GM23248 (cell line): ENCODE measurements around the gene MYOM3. TPM values are rescaled to one million over a fixed set of nuclear protein-coding genes. Genes with fewer than 3 reads are reported as not detected.

Experiments
- DNase-seq: peaks from one replicate; pipeline ENCODE4 v3.0.0-alpha.2; 2015
- H2AFZ ChIP-seq: fragments of 200-600 bp; sonication (generic); 2 replicates; pipeline ENCODE4 v1.6.1; 2016; ENCODE audit warnings: antibody characterized with exemption
- H3F3A ChIP-seq: fragments of 200-600 bp; sonication (generic); 2 replicates; pipeline ENCODE4 v1.6.1; 2016; ENCODE audit warnings: mild to moderate bottlenecking, antibody characterized with exemption, mixed run types; ENCODE audit not compliant: insufficient read depth
- H3K27ac ChIP-seq: fragments of 200-600 bp; sonication (generic); 2 replicates; pipeline ENCODE4 v1.5.1; 2016; ENCODE audit warnings: mild to moderate bottlenecking
- H3K27me3 ChIP-seq: fragments of 200-600 bp; sonication (generic); replicated peaks from 2 replicates; pipeline ENCODE4 v1.6.1; 2016; ENCODE audit warnings: mild to moderate bottlenecking; ENCODE audit not compliant: insufficient read depth
- H3K36me3 ChIP-seq: fragments of 200-600 bp; sonication (generic); 2 replicates; pipeline ENCODE4 v1.6.1; 2016; ENCODE audit warnings: low read depth, mild to moderate bottlenecking
- H3K4me1 ChIP-seq: fragments of 200-600 bp; sonication (generic); 2 replicates; pipeline ENCODE4 v1.6.1; 2016; ENCODE audit warnings: mild to moderate bottlenecking; ENCODE audit not compliant: insufficient read depth
- H3K4me2 ChIP-seq: fragments of 200-600 bp; sonication (generic); one replicate; pipeline ENCODE4 v1.6.1; 2016; ENCODE audit warnings: mild to moderate bottlenecking; ENCODE audit not compliant: unreplicated experiment
- H3K4me3 ChIP-seq: fragments of 200-600 bp; sonication (generic); 2 replicates; pipeline ENCODE4 v1.5.1; 2016; ENCODE audit warnings: mild to moderate bottlenecking
- H3K79me2 ChIP-seq: fragments of 200-600 bp; sonication (generic); 2 replicates; pipeline ENCODE4 v1.6.1; 2016; ENCODE audit warnings: mild to moderate bottlenecking; ENCODE audit not compliant: insufficient read depth
- H3K9ac ChIP-seq: fragments of 200-600 bp; sonication (generic); 2 replicates; pipeline ENCODE4 v1.6.1; 2016; ENCODE audit warnings: mild to moderate bottlenecking
- H3K9me2 ChIP-seq: fragments of 200-600 bp; sonication (generic); 2 replicates; pipeline ENCODE4 v1.6.1; 2016; ENCODE audit warnings: mixed run types, mild to moderate bottlenecking, moderate library complexity; ENCODE audit not compliant: insufficient read depth
- H3K9me3 ChIP-seq: fragments of 200-600 bp; sonication (generic); one replicate; pipeline ENCODE4 v1.6.1; 2017; ENCODE audit warnings: low read depth
- H4K20me1 ChIP-seq: fragments of 200-600 bp; sonication (generic); 2 replicates; pipeline ENCODE4 v1.6.0; 2016; ENCODE audit not compliant: insufficient read depth
- EZH2 ChIP-seq: fragments of 200-600 bp; sonication (generic); IDR thresholded peaks from 2 replicates; pipeline ENCODE4 v1.6.1; 2018; ENCODE audit warnings: antibody characterized with exemption, mild to moderate bottlenecking; ENCODE audit not compliant: insufficient read depth, poor library complexity, severe bottlenecking
- EZH2phosphoT487 ChIP-seq: fragments of 200-600 bp; sonication (generic); IDR thresholded peaks from 2 replicates; pipeline ENCODE4 v1.6.1; 2018; ENCODE audit warnings: antibody characterized with exemption, moderate library complexity, mild to moderate bottlenecking, low read depth; ENCODE audit not compliant: insufficient read depth
- WGBS, 2 experiments: methylation state at CpG; one replicate each; pipeline ENCODE4 v1.1.6; 2015 to 2017; ENCODE audit warnings: low lambda C conversion rate in 2 of 2, low coverage in 1 of 2; ENCODE audit errors: missing lambda C conversion rate in 2 of 2; 5-methylcytosine and 5-hydroxymethylcytosine counted together
- in situ Hi-C: fragments of 300-500 bp; cut with MboI; formaldehyde crosslinking; loops from 2 replicates; pipeline ENCODE4 v1.15.0; 2020
- polyA plus RNA-seq: library from polyadenylated mRNA; unstranded; fragments of >200 nt; fragmentation: Nextera tagmentation; extraction: Ambion mirVana; gene quantifications from 2 replicates; pipeline ENCODE4 v1.2.1, GENCODE V29; 2016
- total RNA-seq: library from RNA; depleted of rRNA; stranded (reverse); fragments of >200 nt; shearing (Covaris generic); gene quantifications from 2 replicates; pipeline ENCODE4 v1.2.3, GENCODE V29; 2014

MYOM3 gene
- total and polyA plus RNA-seq, 2 experiments from 2014 or later = 1.2 to 1.4 TPM

GRCh38 chr1:24098943-24099638 lies 12.8 kb downstream of the MYOM3 start:
- 81 to 82% methylated on average over 12 of the region's 12 CpGs for WGBS, 2 experiments
- no peak overlapping the region for H3K27ac ChIP-seq
- H4K20me1 ChIP-seq = no peaks in the 10 kb centered on the region
- no peaks in the 10 kb centered on the region for H3K9me2 ChIP-seq
- no peaks in the 10 kb centered on the region for H3K36me3 ChIP-seq
- no peaks in the 10 kb centered on the region for H3K79me2 ChIP-seq
- no peak overlapping the region for H3K4me2 ChIP-seq
- no peak overlapping the region for H3K4me3 ChIP-seq
- in situ Hi-C loops = no loop called here
- H3F3A ChIP-seq = no peaks in the 10 kb centered on the region
- TF ChIP-seq EZH2phosphoT487 = no peak
- TF ChIP-seq EZH2 = no peak
- no peaks in the 10 kb centered on the region for H3K4me1 ChIP-seq
- DNase-seq = no peak
- no peak overlapping the region for H3K9ac ChIP-seq
- H3K27me3 ChIP-seq = no peaks in the 10 kb centered on the region
- no peaks in the 10 kb centered on the region for H3K9me3 ChIP-seq
- no peak overlapping the region for H2AFZ ChIP-seq

GRCh38 chr1:24098102-24098501 lies 13.8 kb downstream of the MYOM3 start:
- no peaks in the 10 kb centered on the region for H3K9me3 ChIP-seq
- no peak overlapping the region for H2AFZ ChIP-seq
- no peaks in the 10 kb centered on the region for H3F3A ChIP-seq
- no peak for DNase-seq
- H3K4me2 ChIP-seq = no peak overlapping the region
- TF ChIP-seq EZH2phosphoT487 (no peak), EZH2 (no peak)
- no peaks in the 10 kb centered on the region for H3K27me3 ChIP-seq
- no peaks in the 10 kb centered on the region for H3K79me2 ChIP-seq
- H3K27ac ChIP-seq = no peak overlapping the region
- no peak overlapping the region for H3K9ac ChIP-seq
- no peaks in the 10 kb centered on the region for H3K36me3 ChIP-seq
- no peak overlapping the region for H3K4me3 ChIP-seq
- 92 to 97% methylated on average over 5 of the region's 5 CpGs for WGBS, 2 experiments
- H4K20me1 ChIP-seq = no peaks in the 10 kb centered on the region
- in situ Hi-C loops = no loop called here
- no peaks in the 10 kb centered on the region for H3K4me1 ChIP-seq
- H3K9me2 ChIP-seq = no peaks in the 10 kb centered on the region

GRCh38 chr1:24097663-24098062 lies 14.3 kb downstream of the MYOM3 start:
- in situ Hi-C loops = no loop called here
- Histone ChIP-seq H3K4me2 (no peak overlapping the region), H3K27me3 (no peaks in the 10 kb centered on the region), H3F3A (no peaks in the 10 kb centered on the region), H3K9me2 (no peaks in the 10 kb centered on the region), H2AFZ (no peak overlapping the region), H4K20me1 (no peaks in the 10 kb centered on the region), H3K27ac (no peak overlapping the region), H3K4me1 (no peaks in the 10 kb centered on the region), H3K36me3 (no peaks in the 10 kb centered on the region), H3K4me3 (no peak overlapping the region), H3K79me2 (no peaks in the 10 kb centered on the region), H3K9ac (no peak overlapping the region), H3K9me3 (no peaks in the 10 kb centered on the region)
- no peak for TF ChIP-seq EZH2
- TF ChIP-seq EZH2phosphoT487 = no peak
- 91 to 94% methylated on average over 11 of the region's 11 CpGs for WGBS, 2 experiments
- DNase-seq = no peak

GRCh38 chr1:24096739-24097103 lies 15.2 kb downstream of the MYOM3 start:
- in situ Hi-C loops = no loop called here
- DNase-seq = no peak
- H3K4me3 ChIP-seq = no peak overlapping the region
- H3K27me3 ChIP-seq = no peaks in the 10 kb centered on the region
- H3K4me1 ChIP-seq = no peaks in the 10 kb centered on the region
- no peaks in the 10 kb centered on the region for H3K36me3 ChIP-seq
- no peak overlapping the region for H2AFZ ChIP-seq
- no peaks in the 10 kb centered on the region for H3K79me2 ChIP-seq
- no peaks in the 10 kb centered on the region for H3K9me3 ChIP-seq
- no peaks in the 10 kb centered on the region for H4K20me1 ChIP-seq
- 87 to 89% methylated on average over 5 of the region's 5 CpGs for WGBS, 2 experiments
- TF ChIP-seq EZH2 = no peak
- TF ChIP-seq EZH2phosphoT487 = no peak
- H3K27ac ChIP-seq = no peak overlapping the region
- no peak overlapping the region for H3K9ac ChIP-seq
- no peaks in the 10 kb centered on the region for H3K9me2 ChIP-seq
- H3F3A ChIP-seq = no peaks in the 10 kb centered on the region
- no peak overlapping the region for H3K4me2 ChIP-seq
